Measurements from ENCODE around the gene NAT8L.

DNA sequence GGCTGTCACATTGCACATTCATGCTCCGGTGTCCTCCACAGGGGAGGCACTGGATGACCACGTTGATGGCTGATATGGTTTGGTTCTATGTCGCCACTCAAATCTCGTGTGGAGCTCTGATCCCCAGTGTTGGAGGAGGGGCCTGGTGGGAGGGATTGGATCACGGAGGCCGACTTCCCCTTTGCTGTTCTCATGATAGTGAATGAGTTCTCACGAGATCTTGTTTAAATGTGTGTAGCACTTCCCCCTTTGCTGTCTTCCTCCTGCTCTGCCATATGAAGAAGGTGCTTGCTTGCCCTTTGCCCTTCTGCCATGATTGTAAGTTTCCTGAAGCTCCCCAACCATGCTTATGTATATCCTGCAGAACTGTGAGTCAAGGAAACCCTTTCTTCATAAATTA lies 22.3 kb upstream of the NAT8L start:
- TF ChIP-seq POLR2A (IDR thresholded peaks at IDR 0.05): no peak
- TF ChIP-seq, protein P1, sequence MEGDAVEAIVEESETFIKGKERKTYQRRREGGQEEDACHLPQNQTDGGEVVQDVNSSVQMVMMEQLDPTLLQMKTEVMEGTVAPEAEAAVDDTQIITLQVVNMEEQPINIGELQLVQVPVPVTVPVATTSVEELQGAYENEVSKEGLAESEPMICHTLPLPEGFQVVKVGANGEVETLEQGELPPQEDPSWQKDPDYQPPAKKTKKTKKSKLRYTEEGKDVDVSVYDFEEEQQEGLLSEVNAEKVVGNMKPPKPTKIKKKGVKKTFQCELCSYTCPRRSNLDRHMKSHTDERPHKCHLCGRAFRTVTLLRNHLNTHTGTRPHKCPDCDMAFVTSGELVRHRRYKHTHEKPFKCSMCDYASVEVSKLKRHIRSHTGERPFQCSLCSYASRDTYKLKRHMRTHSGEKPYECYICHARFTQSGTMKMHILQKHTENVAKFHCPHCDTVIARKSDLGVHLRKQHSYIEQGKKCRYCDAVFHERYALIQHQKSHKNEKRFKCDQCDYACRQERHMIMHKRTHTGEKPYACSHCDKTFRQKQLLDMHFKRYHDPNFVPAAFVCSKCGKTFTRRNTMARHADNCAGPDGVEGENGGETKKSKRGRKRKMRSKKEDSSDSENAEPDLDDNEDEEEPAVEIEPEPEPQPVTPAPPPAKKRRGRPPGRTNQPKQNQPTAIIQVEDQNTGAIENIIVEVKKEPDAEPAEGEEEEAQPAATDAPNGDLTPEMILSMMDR (IDR thresholded peaks at IDR 0.05): no peak
